ENCODE results near the gene MTREX. TPM values are rescaled to one million over a fixed set of nuclear protein-coding genes. Genes with fewer than 3 reads are reported as not detected.

MTREX gene
- total and polyA plus RNA-seq, 9 donors, result 43.9 to 73.1 (median 62.3) TPM

DNA sequence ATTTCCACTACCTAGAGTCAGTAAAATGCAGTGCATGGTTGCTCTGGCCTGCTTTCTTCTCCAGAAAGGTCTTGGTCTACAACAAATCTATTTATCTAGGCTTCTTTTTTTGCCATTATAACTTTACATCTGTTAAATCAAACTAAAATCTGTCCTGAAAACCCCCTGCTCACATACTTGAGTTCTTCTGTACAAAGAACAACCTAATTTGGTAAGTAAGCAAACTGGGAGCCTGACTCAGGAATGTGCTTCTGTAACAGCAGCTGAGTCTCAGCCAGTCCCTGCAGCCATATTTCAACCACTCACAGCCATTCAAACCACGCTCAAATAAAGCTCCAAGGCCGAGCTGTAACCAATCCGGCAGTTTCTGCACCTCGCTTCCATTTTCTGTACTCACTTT, 131.2 kb downstream of the MTREX start:
- peak; percentile 88 for DNase-seq
- Histone ChIP-seq H3K4me1 (ENCODE audit: control insufficient read depth, insufficient read depth, low read length) (peaks cover 29% of the 10 kb centered on the region), H3K27me3 (ENCODE audit: control insufficient read depth, insufficient read depth, low read length) (no peaks in the 10 kb centered on the region), H3K9me3 (replicated peaks; ENCODE audit: control insufficient read depth, low read depth, low read length) (no peaks in the 10 kb centered on the region), H3K27ac (ENCODE audit: low read length) (peak overlapping the region; percentile 89), H3K36me3 (ENCODE audit: control insufficient read depth, insufficient read depth, low read length) (peaks cover 37% of the 10 kb centered on the region), H3K4me3 (ENCODE audit: low read length) (no peak overlapping the region)
- 51% methylated on average over 4 of the region's 4 CpGs for WGBS (ENCODE audit: insufficient coverage)

- Histone ChIP-seq H3K9me3 (replicated peaks; ENCODE audit: control insufficient read depth, low read depth, low read length) (no peaks in the 10 kb centered on the region), H3K27me3 (ENCODE audit: control insufficient read depth, insufficient read depth, low read length) (no peaks in the 10 kb centered on the region), H3K36me3 (ENCODE audit: control insufficient read depth, insufficient read depth, low read length) (peaks cover 36% of the 10 kb centered on the region), H3K4me1 (ENCODE audit: control insufficient read depth, insufficient read depth, low read length) (peaks cover 29% of the 10 kb centered on the region), H3K27ac (ENCODE audit: low read length) (peak overlapping the region; percentile 89), H3K4me3 (ENCODE audit: low read length) (no peak overlapping the region)
- WGBS (ENCODE audit: insufficient coverage), result 41% methylated on average over 3 of the region's 6 CpGs
- peak; percentile 83 for DNase-seq
These were observed 132.4 kb downstream of the MTREX start for GRCh38 chr5:55440188-55440646.

DNA sequence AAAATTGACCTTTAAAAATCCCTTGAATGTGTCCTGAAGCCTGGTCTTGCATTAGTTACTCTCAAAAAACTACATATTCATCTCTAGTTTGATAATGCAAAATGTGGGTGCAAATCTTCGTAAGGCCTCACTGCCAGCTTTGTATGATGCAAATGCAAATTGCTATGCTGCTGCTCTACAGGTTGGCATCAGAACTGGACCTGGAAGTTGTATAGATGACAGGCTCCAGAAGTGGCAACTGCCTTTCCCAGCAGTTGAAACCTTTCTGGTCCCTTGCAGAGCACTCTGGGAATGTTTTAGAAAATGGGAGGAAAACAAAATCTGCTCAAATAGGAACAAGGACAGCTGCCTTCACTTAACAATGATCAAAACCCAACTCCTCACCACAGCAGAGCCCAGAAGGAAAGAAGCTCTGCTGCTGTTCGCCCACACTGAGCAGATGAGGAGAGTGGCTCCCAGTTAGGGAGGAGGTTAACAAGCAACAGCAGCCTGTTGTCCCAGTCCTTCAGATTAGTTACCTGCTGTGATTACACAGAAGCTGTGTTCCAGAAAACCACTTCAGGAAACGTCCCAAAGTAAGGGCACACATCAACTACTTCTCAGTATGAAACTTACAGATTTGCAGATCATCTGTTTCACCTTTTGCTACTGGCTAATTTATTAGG, 133.4 kb downstream of the MTREX start:
- Histone ChIP-seq H3K9me3 (replicated peaks; ENCODE audit: control insufficient read depth, low read depth, low read length) (no peaks in the 10 kb centered on the region), H3K4me1 (ENCODE audit: control insufficient read depth, insufficient read depth, low read length) (peaks cover 29% of the 10 kb centered on the region), H3K27me3 (ENCODE audit: control insufficient read depth, insufficient read depth, low read length) (no peaks in the 10 kb centered on the region), H3K36me3 (ENCODE audit: control insufficient read depth, insufficient read depth, low read length) (peaks cover 26% of the 10 kb centered on the region), H3K4me3 (ENCODE audit: low read length) (no peak overlapping the region), H3K27ac (ENCODE audit: low read length) (no peak overlapping the region)
- no CpG with 5 or more reads among the region's 3 CpGs for WGBS (ENCODE audit: insufficient coverage)
- no peak for DNase-seq

GRCh38 chr5:55441954-55442353, 134.2 kb downstream of the MTREX start:
- Histone ChIP-seq H3K4me3 (ENCODE audit: low read length) (no peak overlapping the region), H3K27me3 (ENCODE audit: control insufficient read depth, insufficient read depth, low read length) (no peaks in the 10 kb centered on the region), H3K9me3 (replicated peaks; ENCODE audit: control insufficient read depth, low read depth, low read length) (no peaks in the 10 kb centered on the region), H3K4me1 (ENCODE audit: control insufficient read depth, insufficient read depth, low read length) (peaks cover 31% of the 10 kb centered on the region), H3K36me3 (ENCODE audit: control insufficient read depth, insufficient read depth, low read length) (peaks cover 23% of the 10 kb centered on the region), H3K27ac (ENCODE audit: low read length) (no peak overlapping the region)
- no CpG with 5 or more reads among the region's 1 CpG for WGBS (ENCODE audit: insufficient coverage)
- no peak for DNase-seq

DNA sequence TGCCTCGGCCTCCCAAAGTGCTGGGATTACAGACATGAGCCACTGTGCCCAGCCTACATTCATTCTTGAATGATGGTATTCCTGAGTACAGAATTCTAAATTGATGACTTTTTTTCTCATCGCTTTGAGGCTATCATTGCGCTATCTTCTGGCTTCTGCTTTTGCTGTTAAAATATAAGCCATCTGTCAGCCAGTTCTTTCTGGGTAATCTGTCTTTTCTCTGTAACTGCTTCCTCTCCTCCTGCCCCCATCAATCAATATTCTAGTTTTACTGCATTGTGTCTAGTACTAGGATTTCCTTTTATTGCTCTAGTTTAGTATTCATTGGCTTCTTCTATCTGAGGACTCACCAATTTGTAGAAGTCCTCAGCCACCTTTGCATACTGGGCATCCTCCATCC, 138.0 kb downstream of the MTREX start:
- 50% methylated on average over 1 of the region's 3 CpGs for WGBS (ENCODE audit: insufficient coverage)

GRCh38 chr5:55446640-55447351, 139.0 kb downstream of the MTREX start:
- H3K36me3 ChIP-seq (ENCODE audit: control insufficient read depth, insufficient read depth, low read length), result peaks cover 10% of the 10 kb centered on the region
- no peaks in the 10 kb centered on the region for H3K9me3 ChIP-seq (replicated peaks; ENCODE audit: control insufficient read depth, low read depth, low read length)
- 42% methylated on average over 2 of the region's 8 CpGs for WGBS (ENCODE audit: insufficient coverage)
- DNase-seq, result no peak
- H3K27me3 ChIP-seq (ENCODE audit: control insufficient read depth, insufficient read depth, low read length), result no peaks in the 10 kb centered on the region
- H3K4me3 ChIP-seq (ENCODE audit: low read length), result no peak overlapping the region
- H3K4me1 ChIP-seq (ENCODE audit: control insufficient read depth, insufficient read depth, low read length), result peaks cover 3% of the 10 kb centered on the region
- H3K27ac ChIP-seq (ENCODE audit: low read length), result peak overlapping the region; percentile 48

More for the DNA sequence above, 138.0 kb downstream of the MTREX start:
- H3K27ac ChIP-seq (ENCODE audit: low read length), result no peak overlapping the region
- no peaks in the 10 kb centered on the region for H3K27me3 ChIP-seq (ENCODE audit: control insufficient read depth, insufficient read depth, low read length)
- peaks cover 10% of the 10 kb centered on the region for H3K36me3 ChIP-seq (ENCODE audit: control insufficient read depth, insufficient read depth, low read length)
- no peak for DNase-seq
- peaks cover 6% of the 10 kb centered on the region for H3K4me1 ChIP-seq (ENCODE audit: control insufficient read depth, insufficient read depth, low read length)
- no peak overlapping the region for H3K4me3 ChIP-seq (ENCODE audit: low read length)
- no peaks in the 10 kb centered on the region for H3K9me3 ChIP-seq (replicated peaks; ENCODE audit: control insufficient read depth, low read depth, low read length)

DNA sequence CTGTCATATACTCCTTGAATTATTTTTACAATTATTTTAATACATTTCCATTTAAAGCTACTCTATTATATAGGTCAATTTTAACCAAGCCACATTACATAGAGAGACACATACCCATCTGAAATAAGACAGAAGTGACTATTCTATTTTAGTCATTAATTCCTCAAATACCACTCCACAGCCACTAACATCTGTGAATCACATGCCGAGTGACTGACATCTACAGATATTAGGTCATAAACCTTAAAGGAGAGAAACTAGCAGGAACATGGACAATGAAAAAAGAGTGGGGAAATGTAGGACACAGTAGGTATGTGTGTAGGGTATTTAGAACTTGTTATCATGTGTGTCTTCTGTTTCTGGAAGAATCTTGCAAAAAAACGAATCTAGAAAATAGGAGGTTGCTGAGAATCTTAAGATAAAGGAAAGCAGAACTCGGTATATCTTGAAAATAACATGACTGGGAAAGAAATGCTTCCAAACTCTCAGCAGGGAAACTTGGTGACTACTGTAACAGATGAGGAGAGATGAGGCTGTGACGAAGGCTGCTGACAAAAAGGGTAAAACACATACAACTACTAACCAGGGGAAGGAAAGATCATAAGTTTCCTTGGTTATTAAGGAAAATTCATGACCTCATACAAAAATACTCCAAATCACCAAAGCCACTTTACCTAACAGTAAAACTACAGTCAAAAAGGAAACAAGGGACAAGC, 142.4 kb downstream of the MTREX start:
- H3K27me3 ChIP-seq (ENCODE audit: control insufficient read depth, insufficient read depth, low read length), result no peaks in the 10 kb centered on the region
- H3K36me3 ChIP-seq (ENCODE audit: control insufficient read depth, insufficient read depth, low read length), result peaks cover 13% of the 10 kb centered on the region
- H3K27ac ChIP-seq (ENCODE audit: low read length), result no peak overlapping the region
- no peak overlapping the region for H3K4me3 ChIP-seq (ENCODE audit: low read length)
- no peaks in the 10 kb centered on the region for H3K9me3 ChIP-seq (replicated peaks; ENCODE audit: control insufficient read depth, low read depth, low read length)
- H3K4me1 ChIP-seq (ENCODE audit: control insufficient read depth, insufficient read depth, low read length), result peaks cover 3% of the 10 kb centered on the region
- no CpG with 5 or more reads among the region's 4 CpGs for WGBS (ENCODE audit: insufficient coverage)
- peak; percentile 48 for DNase-seq

- Histone ChIP-seq H3K27me3 (ENCODE audit: control insufficient read depth, insufficient read depth, low read length) (no peaks in the 10 kb centered on the region), H3K36me3 (ENCODE audit: control insufficient read depth, insufficient read depth, low read length) (peaks cover 13% of the 10 kb centered on the region), H3K27ac (ENCODE audit: low read length) (no peak overlapping the region), H3K4me3 (ENCODE audit: low read length) (no peak overlapping the region), H3K4me1 (ENCODE audit: control insufficient read depth, insufficient read depth, low read length) (no peaks in the 10 kb centered on the region), H3K9me3 (replicated peaks; ENCODE audit: control insufficient read depth, low read depth, low read length) (no peaks in the 10 kb centered on the region)
- 90% methylated on average over 1 of the region's 2 CpGs for whole genome bisulfite sequencing (ENCODE audit: insufficient coverage)
- DNase-seq, result no peak
These were observed 144.2 kb downstream of the MTREX start for GRCh38 chr5:55451976-55452375.

GRCh38 chr5:55453211-55453610, 145.4 kb downstream of the MTREX start:
- H3K27ac ChIP-seq (ENCODE audit: low read length), result no peak overlapping the region
- H3K9me3 ChIP-seq (replicated peaks; ENCODE audit: control insufficient read depth, low read depth, low read length), result no peaks in the 10 kb centered on the region
- WGBS (ENCODE audit: insufficient coverage), result no CpG with 5 or more reads among the region's 1 CpG
- H3K4me1 ChIP-seq (ENCODE audit: control insufficient read depth, insufficient read depth, low read length), result no peaks in the 10 kb centered on the region
- no peaks in the 10 kb centered on the region for H3K27me3 ChIP-seq (ENCODE audit: control insufficient read depth, insufficient read depth, low read length)
- no peak for DNase-seq
- H3K4me3 ChIP-seq (ENCODE audit: low read length), result no peak overlapping the region
- H3K36me3 ChIP-seq (ENCODE audit: control insufficient read depth, insufficient read depth, low read length), result peaks cover 13% of the 10 kb centered on the region

DNA sequence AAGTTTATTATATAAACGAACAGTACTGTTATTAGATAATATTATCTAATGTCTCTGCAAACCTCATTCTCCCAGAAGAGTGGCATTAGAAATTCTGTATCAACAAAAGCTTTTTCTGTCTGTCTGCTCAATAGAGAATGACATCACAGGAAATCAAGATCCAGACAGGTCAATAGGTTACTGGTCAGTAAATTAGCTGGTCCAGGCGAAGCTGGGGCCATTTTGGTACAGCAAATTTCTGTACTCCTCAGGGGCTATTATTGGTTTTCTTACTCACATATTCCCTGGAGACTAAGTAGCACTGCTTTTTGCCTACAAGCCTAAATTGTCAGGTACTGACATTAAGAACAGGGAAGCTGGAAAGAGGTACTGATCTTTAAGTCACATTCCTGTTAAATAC, 146.5 kb downstream of the MTREX start:
- peaks cover 13% of the 10 kb centered on the region for H3K36me3 ChIP-seq (ENCODE audit: control insufficient read depth, insufficient read depth, low read length)
- no peaks in the 10 kb centered on the region for H3K27me3 ChIP-seq (ENCODE audit: control insufficient read depth, insufficient read depth, low read length)
- no peak overlapping the region for H3K4me3 ChIP-seq (ENCODE audit: low read length)
- no peak for DNase-seq
- H3K4me1 ChIP-seq (ENCODE audit: control insufficient read depth, insufficient read depth, low read length), result no peaks in the 10 kb centered on the region
- H3K27ac ChIP-seq (ENCODE audit: low read length), result no peak overlapping the region
- WGBS (ENCODE audit: insufficient coverage), result no CpG with 5 or more reads among the region's 2 CpGs
- H3K9me3 ChIP-seq (replicated peaks; ENCODE audit: control insufficient read depth, low read depth, low read length), result no peaks in the 10 kb centered on the region

All from muscle of leg (tissue), 11 donors.